Hepatocyte (in vitro differentiated cells): ENCODE data around the gene FASN. TPM values are rescaled to one million over a fixed set of nuclear protein-coding genes. Genes with fewer than 3 reads are reported as not detected.

Experiments
- DNase-seq: peaks from one replicate; pipeline ENCODE4 v3.0.0-alpha.2; 2016; ENCODE audit warnings: low spot score
- H2AFZ ChIP-seq: fragments of 200-600 bp; sonication (generic); 2 replicates; pipeline ENCODE4 v1.6.0; 2016; ENCODE audit warnings: antibody characterized with exemption, mild to moderate bottlenecking
- H3K27ac ChIP-seq: fragments of 200-600 bp; sonication (generic); 2 replicates; pipeline ENCODE4 v1.5.1; 2016; ENCODE audit warnings: mild to moderate bottlenecking
- H3K27me3 ChIP-seq: fragments of 200-600 bp; sonication (generic); 2 replicates; pipeline ENCODE4 v1.6.1; 2016
- H3K36me3 ChIP-seq: fragments of 200-600 bp; sonication (generic); replicated peaks from 2 replicates; pipeline ENCODE4 v1.5.1; 2016; ENCODE audit warnings: low read depth; ENCODE audit not compliant: insufficient read depth
- H3K4me1 ChIP-seq: fragments of 200-600 bp; sonication (generic); 2 replicates; pipeline ENCODE4 v1.5.1; 2016; ENCODE audit warnings: mild to moderate bottlenecking, moderate library complexity; ENCODE audit not compliant: insufficient read depth
- H3K4me2 ChIP-seq: fragments of 200-600 bp; sonication (generic); 2 replicates; pipeline ENCODE4 v1.6.0; 2016
- H3K4me3 ChIP-seq: fragments of 200-600 bp; sonication (generic); 2 replicates; pipeline ENCODE4 v1.5.1; 2016; ENCODE audit warnings: mild to moderate bottlenecking
- H3K79me2 ChIP-seq: fragments of 200-600 bp; sonication (generic); 2 replicates; pipeline ENCODE4 v1.6.0; 2017; ENCODE audit warnings: mild to moderate bottlenecking
- H3K9me2 ChIP-seq: fragments of 200-600 bp; sonication (generic); replicated peaks from 2 replicates; pipeline ENCODE4 v1.6.0; 2017; ENCODE audit warnings: mild to moderate bottlenecking; ENCODE audit not compliant: insufficient read depth
- H3K9me3 ChIP-seq: fragments of 200-600 bp; sonication (generic); 2 replicates; pipeline ENCODE4 v1.5.1; 2016; ENCODE audit warnings: low read depth, mild to moderate bottlenecking
- H4K20me1 ChIP-seq: fragments of 200-600 bp; sonication (generic); 2 replicates; pipeline ENCODE4 v1.6.0; 2016; ENCODE audit warnings: mild to moderate bottlenecking; ENCODE audit not compliant: insufficient read depth, poor library complexity, severe bottlenecking
- CTCF ChIP-seq: fragments of 200-600 bp; sonication (generic); IDR thresholded peaks from 2 replicates; pipeline ENCODE4 v1.5.1; 2016; ENCODE audit warnings: antibody characterized with exemption, mild to moderate bottlenecking; ENCODE audit not compliant: poor library complexity
- EZH2 ChIP-seq: fragments of 200-600 bp; sonication (generic); IDR thresholded peaks from 2 replicates; pipeline ENCODE4 v1.6.1; 2016; ENCODE audit warnings: antibody characterized with exemption, mild to moderate bottlenecking, borderline replicate concordance
- EZH2phosphoT487 ChIP-seq: fragments of 200-600 bp; sonication (generic); IDR thresholded peaks from one replicate; pipeline ENCODE4 v1.6.1; 2018; ENCODE audit warnings: antibody characterized with exemption, mild to moderate bottlenecking, low read depth, moderate library complexity; ENCODE audit not compliant: unreplicated experiment, severe bottlenecking
- WGBS: methylation state at CpG from one replicate; pipeline ENCODE4 v1.1.6; 2016; ENCODE audit warnings: low lambda C conversion rate; ENCODE audit errors: missing lambda C conversion rate; 5-methylcytosine and 5-hydroxymethylcytosine counted together
- polyA plus RNA-seq: library from polyadenylated mRNA; unstranded; fragments of >200 nt; fragmentation: Nextera tagmentation; extraction: Ambion mirVana; gene quantifications from 2 replicates; pipeline ENCODE4 v1.2.1, GENCODE V29; 2016
- total RNA-seq: library from RNA; depleted of rRNA; stranded (reverse); fragments of >200 nt; gene quantifications from 2 replicates; pipeline ENCODE4 v1.2.3, GENCODE V29; 2014

Gene FASN
- total and polyA plus RNA-seq, 2 experiments from 2014 or later: 77.6 to 118 TPM

GRCh38 chr17:82097919-82098168 is 192 bp downstream of the FASN start:
- peak overlapping the region; percentile 98 for H3K4me2 ChIP-seq
- H3K4me3 ChIP-seq: peak overlapping the region; percentile 95
- no peaks in the 10 kb centered on the region for H3K27me3 ChIP-seq
- TF ChIP-seq EZH2: no peak
- TF ChIP-seq EZH2phosphoT487: no peak
- no peak for TF ChIP-seq CTCF
- no peaks in the 10 kb centered on the region for H3K36me3 ChIP-seq
- H3K27ac ChIP-seq: peak overlapping the region; percentile 100
- H3K79me2 ChIP-seq: peaks cover 61% of the 10 kb centered on the region
- no peak overlapping the region for H2AFZ ChIP-seq
- no peak for DNase-seq
- 0% methylated on average over 5 of the region's 36 CpGs for WGBS
- H3K9me2 ChIP-seq: no peaks in the 10 kb centered on the region
- peaks cover 47% of the 10 kb centered on the region for H4K20me1 ChIP-seq
- peaks cover 49% of the 10 kb centered on the region for H3K4me1 ChIP-seq
- H3K9me3 ChIP-seq: no peaks in the 10 kb centered on the region

GRCh38 chr17:82097184-82097918 is 685 bp downstream of the FASN start:
- H3K4me3 ChIP-seq: peak overlapping the region; percentile 95
- H3K36me3 ChIP-seq: no peaks in the 10 kb centered on the region
- whole genome bisulfite sequencing: 3% methylated on average over 58 of the region's 77 CpGs
- peaks cover 47% of the 10 kb centered on the region for H3K4me1 ChIP-seq
- H4K20me1 ChIP-seq: peaks cover 51% of the 10 kb centered on the region
- H3K79me2 ChIP-seq: peaks cover 64% of the 10 kb centered on the region
- H3K27me3 ChIP-seq: no peaks in the 10 kb centered on the region
- H3K27ac ChIP-seq: peak overlapping the region; percentile 100
- no peaks in the 10 kb centered on the region for H3K9me2 ChIP-seq
- peak overlapping the region; percentile 98 for H3K4me2 ChIP-seq
- TF ChIP-seq EZH2 (no peak), EZH2phosphoT487 (no peak), CTCF (no peak)
- H2AFZ ChIP-seq: no peak overlapping the region
- no peaks in the 10 kb centered on the region for H3K9me3 ChIP-seq
- peak; percentile 78 for DNase-seq

- Histone ChIP-seq H3K9me2 (no peaks in the 10 kb centered on the region), H3K36me3 (no peaks in the 10 kb centered on the region), H2AFZ (no peak overlapping the region), H3K4me1 (peaks cover 43% of the 10 kb centered on the region), H3K9me3 (no peaks in the 10 kb centered on the region), H4K20me1 (peaks cover 57% of the 10 kb centered on the region), H3K4me3 (peak overlapping the region; percentile 95), H3K79me2 (peaks cover 70% of the 10 kb centered on the region), H3K27me3 (no peaks in the 10 kb centered on the region), H3K4me2 (peak overlapping the region; percentile 98), H3K27ac (peak overlapping the region; percentile 100)
- no peak for DNase-seq
- 45% methylated on average over 8 of the region's 8 CpGs for WGBS
- TF ChIP-seq EZH2phosphoT487: no peak
Measured at GRCh38 chr17:82096709-82097183, 1.3 kb downstream of the FASN start.

GRCh38 chr17:82095777-82096708 is 2.0 kb downstream of the FASN start:
- H3K4me2 ChIP-seq: peak overlapping the region; percentile 98
- H3K9me2 ChIP-seq: no peaks in the 10 kb centered on the region
- 81% methylated on average over 34 of the region's 35 CpGs for WGBS
- H3K4me3 ChIP-seq: peak overlapping the region; percentile 95
- no peaks in the 10 kb centered on the region for H3K36me3 ChIP-seq
- H3K27ac ChIP-seq: peak overlapping the region; percentile 100
- TF ChIP-seq CTCF (no peak), EZH2phosphoT487 (no peak), EZH2 (no peak)
- no peaks in the 10 kb centered on the region for H3K9me3 ChIP-seq
- no peaks in the 10 kb centered on the region for H3K27me3 ChIP-seq
- peaks cover 36% of the 10 kb centered on the region for H3K4me1 ChIP-seq
- peaks cover 71% of the 10 kb centered on the region for H3K79me2 ChIP-seq
- DNase-seq: no peak
- H4K20me1 ChIP-seq: peaks cover 64% of the 10 kb centered on the region
- H2AFZ ChIP-seq: no peak overlapping the region
